Dedifferentiated amniotic fluid mesenchymal stem cell (primary cell): Measurements from ENCODE around the gene SLC6A8.
A peak's percentile ranks its signal among the peaks of the same experiment; 100 is the strongest.

ENCODE experiments used
- DNase-seq: peaks from one replicate; pipeline ENCODE4 v3.0.0-alpha.2; 2016; ENCODE audit errors: extremely low spot score

SLC6A8 gene

DNA sequence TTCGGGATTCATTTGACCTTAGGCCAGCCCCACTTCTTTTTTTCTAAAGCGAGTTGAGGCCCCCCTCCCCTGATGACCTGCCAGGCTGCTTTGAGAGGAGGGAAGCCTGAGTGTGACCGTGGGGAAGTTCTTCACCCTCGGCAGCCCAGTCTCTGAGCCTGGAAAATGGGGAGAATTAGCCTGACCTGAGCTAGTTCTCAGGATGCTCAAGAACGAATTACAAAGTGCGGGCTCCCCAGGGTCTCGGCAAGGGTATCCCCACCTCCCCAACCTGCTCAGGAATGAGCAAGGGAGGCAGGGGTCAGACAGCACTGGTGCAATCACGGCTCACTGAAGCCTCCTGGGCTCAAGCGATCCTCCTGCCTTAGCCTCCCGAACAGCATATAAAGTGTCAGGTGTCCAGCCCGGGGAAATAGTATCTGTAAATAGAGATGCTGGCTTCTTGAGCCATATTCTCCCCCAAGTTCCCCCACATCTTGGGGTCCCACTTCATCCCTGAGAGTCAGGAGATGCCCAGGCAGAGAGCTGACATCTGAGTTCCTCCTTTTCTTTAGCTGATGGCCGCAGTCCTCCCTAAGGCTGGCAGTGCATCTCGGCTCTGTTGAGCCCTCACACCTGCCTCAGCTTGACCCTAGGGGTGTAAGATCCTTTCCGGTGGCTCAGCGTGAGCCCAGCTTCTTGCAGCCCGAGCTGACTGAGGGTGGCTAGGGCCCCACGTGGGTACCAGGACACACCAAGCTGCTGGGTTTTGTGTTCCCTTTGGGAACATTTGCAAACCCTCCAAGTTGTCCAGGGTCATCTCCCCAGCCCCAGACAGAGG lies 39.2 kb upstream of the SLC6A8 start:
- no peak for DNase-seq

GRCh38 chrX:153649178-153649914 lies 38.4 kb upstream of the SLC6A8 start:
- no peak for DNase-seq

DNA sequence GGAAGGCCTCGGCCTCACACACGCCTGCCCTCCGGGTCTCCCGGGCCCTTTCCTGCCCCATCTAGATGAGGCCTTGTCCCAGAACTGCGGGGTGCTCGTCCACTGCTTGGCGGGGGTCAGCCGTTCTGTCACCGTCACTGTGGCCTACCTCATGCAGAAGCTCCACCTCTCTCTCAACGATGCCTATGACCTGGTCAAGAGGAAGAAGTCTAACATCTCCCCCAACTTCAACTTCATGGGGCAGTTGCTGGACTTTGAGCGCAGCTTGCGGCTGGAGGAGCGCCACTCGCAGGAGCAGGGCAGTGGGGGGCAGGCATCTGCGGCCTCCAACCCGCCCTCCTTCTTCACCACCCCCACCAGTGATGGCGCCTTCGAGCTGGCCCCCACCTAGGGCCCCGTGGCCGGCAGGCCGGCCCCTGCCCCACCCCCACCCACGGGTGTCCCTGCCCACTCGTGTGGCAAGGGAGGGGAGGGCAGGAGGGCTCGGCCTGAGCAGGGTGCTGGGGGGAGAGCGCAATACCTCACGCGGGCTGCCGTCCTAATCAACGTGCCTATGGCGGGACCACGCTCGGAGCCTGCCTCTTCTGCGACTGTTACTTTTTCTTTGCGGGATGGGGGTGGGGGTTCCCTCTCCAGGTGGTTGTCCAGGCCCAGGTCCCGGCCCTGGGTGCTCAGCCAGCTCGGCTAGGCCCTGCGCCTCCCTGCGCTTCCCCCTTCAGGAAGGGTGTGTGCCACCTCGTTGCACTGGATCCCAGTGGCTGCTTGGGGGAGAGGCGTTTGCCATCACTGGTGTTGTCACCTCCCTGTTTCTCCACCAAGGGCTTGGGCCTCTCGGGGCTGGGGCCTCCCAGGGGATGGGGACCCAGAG lies 37.6 kb upstream of the SLC6A8 start:
- no peak for DNase-seq

DNA sequence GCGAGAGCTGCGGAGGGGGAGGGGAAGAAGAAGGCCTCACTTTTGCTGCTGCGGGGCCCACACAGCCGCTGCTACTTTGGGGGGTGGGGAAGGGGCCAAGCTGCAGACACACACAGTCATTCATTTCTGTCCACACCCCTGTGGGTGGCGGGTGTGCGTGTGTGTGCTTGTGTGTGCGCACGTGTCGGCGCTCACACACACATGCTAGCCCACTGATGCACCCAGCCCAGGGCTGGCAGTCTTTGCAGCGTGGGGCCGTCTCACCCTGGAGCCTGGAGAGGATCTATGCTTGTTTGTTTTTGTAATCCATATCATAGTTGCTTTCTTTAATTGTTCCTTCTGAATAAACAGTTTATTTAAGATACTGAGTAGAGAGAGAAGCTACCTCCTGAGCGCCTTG lies 36.8 kb upstream of the SLC6A8 start:
- no peak for DNase-seq

- no peak for DNase-seq
Measured at GRCh38 chrX:153651540-153652079, 36.1 kb upstream of the SLC6A8 start.

GRCh38 chrX:153653556-153653955 lies 34.2 kb upstream of the SLC6A8 start:
- DNase-seq, result no peak

DNA sequence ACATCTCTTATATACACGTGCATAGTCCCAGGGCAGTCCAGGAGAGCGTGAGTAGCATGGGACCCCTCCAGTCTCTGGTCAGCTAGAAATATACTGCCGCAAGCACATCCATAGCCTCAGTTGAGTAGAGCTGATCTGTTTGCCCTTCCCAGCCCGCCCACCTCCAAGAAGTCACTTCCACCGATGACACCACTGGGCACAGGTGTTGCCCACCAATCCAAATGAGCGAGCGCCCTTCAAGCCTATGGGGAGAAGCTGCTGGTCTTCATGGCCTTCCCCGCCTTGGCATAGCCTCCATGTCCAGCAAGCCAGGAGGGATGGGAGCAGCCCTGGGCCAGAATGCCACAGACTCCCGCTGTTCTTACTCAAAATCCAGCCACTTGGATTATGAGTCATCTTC lies 30.6 kb upstream of the SLC6A8 start:
- no peak for DNase-seq

DNA sequence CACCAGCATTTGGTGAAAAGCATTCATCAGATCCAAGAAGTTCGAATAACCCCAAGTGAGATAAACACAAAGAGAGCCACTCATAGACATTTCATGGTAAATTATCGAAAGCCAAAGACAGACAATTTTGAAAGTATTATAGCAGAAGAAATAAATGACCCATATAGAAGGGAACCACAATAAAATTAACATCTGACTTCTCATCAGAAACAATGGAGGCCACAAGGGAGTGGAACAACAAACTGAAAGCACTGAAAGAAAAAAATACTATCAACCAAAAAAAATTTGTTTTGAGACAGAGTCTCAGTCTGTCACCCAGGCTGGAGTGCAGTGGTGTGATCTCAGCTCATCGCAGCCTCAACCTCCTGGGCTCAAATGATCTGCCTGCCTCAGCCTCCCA lies 28.5 kb upstream of the SLC6A8 start:
- no peak for DNase-seq

DNA sequence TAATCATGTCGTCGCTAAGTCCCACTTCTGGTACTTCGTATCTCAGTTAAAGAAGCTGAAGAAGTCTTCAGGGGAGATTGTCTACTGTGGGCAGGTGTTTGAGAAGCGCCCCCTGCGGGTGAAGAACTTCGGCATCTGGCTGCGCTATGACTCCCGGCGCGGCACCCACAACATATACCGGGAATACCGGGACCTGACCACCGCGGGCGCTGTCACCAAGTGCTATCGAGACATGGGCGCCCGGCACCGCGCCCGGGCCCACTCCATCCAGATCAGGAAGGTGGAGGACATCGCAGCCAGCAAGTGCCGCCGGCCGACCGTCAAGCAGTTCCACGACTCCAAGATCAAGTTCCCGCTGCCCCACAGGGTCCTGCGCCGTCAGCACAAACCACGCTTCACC lies 25.5 kb upstream of the SLC6A8 start:
- DNase-seq, result no peak

- no peak for DNase-seq
Measured at GRCh38 chrX:153665726-153666306, 21.9 kb upstream of the SLC6A8 start.

GRCh38 chrX:153667281-153667955 lies 20.3 kb upstream of the SLC6A8 start:
- no peak for DNase-seq

- DNase-seq, result peak; percentile 57
Measured at GRCh38 chrX:153667956-153668396, 19.8 kb upstream of the SLC6A8 start.

- DNase-seq, result no peak
Measured at GRCh38 chrX:153668423-153669173, 19.1 kb upstream of the SLC6A8 start.

GRCh38 chrX:153669174-153669890 lies 18.4 kb upstream of the SLC6A8 start:
- no peak for DNase-seq

DNA sequence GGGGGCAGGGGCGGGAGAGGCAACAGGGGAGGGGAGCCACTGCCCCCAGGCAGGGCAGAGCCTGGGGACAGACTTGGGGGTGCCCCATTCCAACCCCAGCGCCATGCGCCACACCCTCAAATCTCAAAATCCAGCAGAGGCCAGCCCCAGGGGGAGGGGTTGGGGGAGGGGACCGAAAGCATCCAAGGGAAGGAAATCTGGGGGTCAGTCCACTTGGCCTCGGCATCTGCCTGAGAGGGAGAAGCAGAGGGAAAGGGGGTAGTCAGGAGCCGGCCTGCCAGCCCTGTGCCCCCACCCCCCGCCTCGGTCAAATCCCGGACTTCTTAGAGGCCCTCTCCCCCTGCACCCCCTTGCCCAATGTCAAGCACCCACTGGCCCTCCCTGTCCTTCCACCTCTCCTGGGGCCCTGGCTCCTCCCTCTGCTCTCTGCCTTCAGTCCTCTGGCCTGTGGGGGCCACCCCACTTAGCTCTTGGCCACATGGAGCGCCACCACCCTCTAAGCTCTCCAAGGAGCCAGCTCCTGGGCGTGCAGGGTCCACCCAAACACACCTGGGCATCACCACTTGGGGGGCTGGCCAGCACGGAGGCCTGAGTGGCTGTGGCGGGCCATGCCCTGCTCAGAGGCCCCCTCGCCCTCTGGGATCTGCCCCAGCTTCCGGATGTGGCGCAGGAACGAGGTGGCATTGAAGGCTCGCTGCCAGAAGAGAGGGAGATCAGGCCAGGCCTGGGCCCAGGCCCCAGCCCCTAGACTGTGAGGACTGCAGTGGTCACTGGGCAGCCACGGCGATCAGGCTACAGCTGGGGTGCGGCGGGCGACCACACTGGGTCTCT lies 17.6 kb upstream of the SLC6A8 start:
- DNase-seq, result no peak

DNA sequence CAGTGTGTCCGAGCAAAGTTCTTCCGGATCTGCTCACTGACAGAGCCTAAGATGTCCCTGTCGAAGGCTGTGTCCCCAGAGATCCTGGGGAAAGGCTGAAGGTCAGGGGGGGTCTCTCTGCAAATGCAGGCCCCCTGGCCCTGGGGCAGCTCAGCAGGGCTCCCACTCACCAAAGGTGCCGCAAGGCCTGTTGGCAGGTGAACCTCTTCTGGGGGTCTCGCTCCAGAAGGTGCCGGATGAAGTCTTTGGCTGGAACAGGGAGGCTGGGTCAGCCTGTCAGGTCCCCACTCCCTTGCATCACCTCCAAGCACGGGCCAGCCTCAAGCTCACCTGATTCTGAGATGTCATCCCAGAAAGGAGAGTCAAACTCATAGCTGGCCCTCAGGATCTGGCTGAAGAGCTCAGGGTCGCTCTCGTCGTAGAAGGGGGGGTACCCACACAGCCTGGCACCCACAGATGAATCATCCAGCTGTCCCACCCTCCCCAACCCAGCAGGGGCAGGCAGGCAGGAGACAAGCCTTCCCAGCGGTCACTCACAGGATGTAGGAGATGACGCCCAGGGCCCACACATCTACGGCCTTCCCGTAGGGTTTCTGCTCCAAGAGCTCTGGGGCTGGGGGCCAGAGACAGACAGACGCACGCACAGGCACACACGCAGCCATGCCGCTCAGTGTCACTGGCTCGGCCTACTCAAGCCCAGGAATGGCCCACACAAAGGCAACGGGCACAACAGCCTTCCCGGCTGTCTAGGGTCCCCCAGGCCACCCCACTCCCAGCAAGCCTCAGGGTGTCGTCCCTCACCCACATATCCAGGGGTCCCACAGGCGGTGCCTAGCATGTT lies 16.8 kb upstream of the SLC6A8 start:
- no peak for DNase-seq

DNA sequence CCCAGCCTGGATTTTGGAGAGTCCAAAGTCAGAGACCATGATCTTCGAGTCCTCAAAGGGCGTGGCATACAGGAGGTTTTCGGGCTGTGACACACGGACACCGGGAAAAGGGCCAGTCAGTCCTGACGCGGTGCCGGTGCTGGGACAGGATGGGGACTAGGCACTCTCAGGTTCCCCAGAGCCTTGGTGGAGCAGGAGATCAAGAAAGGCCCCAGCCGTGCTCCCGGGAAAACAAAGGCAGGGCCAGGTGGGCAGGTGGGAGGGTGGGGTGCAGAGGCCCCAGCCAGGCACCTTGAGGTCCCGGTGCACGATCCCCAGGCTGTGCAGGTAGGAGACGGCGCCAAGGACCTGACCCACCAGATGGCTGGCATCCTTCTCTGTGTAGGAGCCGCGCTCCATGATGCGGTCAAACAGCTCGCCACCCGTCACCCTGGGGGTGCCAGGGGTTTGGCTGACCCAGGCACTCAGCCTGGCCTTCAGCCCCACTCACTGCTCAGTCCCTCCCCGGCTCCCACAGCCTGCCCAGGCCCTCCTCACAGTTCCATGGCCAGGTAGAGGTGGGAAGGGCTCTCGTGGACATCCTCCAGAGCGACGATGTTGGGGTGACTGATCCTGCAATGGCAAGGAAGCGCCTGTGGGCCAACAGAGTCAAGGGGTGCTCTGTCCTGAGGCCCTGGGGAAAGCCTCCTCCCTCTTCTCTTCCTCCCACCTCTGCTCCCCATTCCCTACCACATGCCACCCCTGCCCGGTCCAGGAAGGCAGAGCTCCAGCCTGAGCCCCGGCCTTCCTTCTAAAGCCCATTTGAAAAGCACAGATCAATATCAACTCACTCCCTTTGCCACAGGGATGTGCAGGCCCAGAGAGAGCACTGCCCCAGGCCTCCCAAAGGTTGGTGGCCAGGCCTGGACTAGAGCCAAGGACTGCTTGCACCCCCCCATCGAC lies 15.9 kb upstream of the SLC6A8 start:
- DNase-seq, result no peak
